Measurements from ENCODE around the gene FXYD3. TPM values are rescaled to one million over a fixed set of nuclear protein-coding genes. Genes with fewer than 3 reads are reported as not detected.
A peak's percentile ranks its signal among the peaks of the same experiment; 100 is the strongest.

FXYD3 gene
- total and polyA plus RNA-seq, 2 of the 13 experiments (the other 11 are each of a cell fraction or from before 2014, with no cell fraction given): 4.9 TPM; not detected in 1

GRCh38 chr19:35114353-35115176 is 1.1 kb upstream of the FXYD3 start (continued):
- TF ChIP-seq, protein P1, sequence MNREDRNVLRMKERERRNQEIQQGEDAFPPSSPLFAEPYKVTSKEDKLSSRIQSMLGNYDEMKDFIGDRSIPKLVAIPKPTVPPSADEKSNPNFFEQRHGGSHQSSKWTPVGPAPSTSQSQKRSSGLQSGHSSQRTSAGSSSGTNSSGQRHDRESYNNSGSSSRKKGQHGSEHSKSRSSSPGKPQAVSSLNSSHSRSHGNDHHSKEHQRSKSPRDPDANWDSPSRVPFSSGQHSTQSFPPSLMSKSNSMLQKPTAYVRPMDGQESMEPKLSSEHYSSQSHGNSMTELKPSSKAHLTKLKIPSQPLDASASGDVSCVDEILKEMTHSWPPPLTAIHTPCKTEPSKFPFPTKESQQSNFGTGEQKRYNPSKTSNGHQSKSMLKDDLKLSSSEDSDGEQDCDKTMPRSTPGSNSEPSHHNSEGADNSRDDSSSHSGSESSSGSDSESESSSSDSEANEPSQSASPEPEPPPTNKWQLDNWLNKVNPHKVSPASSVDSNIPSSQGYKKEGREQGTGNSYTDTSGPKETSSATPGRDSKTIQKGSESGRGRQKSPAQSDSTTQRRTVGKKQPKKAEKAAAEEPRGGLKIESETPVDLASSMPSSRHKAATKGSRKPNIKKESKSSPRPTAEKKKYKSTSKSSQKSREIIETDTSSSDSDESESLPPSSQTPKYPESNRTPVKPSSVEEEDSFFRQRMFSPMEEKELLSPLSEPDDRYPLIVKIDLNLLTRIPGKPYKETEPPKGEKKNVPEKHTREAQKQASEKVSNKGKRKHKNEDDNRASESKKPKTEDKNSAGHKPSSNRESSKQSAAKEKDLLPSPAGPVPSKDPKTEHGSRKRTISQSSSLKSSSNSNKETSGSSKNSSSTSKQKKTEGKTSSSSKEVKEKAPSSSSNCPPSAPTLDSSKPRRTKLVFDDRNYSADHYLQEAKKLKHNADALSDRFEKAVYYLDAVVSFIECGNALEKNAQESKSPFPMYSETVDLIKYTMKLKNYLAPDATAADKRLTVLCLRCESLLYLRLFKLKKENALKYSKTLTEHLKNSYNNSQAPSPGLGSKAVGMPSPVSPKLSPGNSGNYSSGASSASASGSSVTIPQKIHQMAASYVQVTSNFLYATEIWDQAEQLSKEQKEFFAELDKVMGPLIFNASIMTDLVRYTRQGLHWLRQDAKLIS (CRISPR knock-in tag; IDR thresholded peaks at IDR 0.05): no peak
- TF ChIP-seq KIAA2018 (CRISPR knock-in tag; IDR thresholded peaks at IDR 0.05; ENCODE audit: borderline replicate concordance) (no peak), SMC3 (IDR thresholded peaks at IDR 0.05; ENCODE audit: low read length) (peak; percentile 63), ZMYM3 (CRISPR knock-in tag; IDR thresholded peaks at IDR 0.05) (peak; percentile 25; the same call in 1 of the 2 replicates), ZNF225 (CRISPR knock-in tag; IDR thresholded peaks at IDR 0.05) (no peak), TBP (CRISPR knock-in tag; IDR thresholded peaks at IDR 0.05) (no peak), ZNF205 (CRISPR knock-in tag; IDR thresholded peaks at IDR 0.05) (no peak), SYNCRIP (IDR thresholded peaks at IDR 0.05; ENCODE audit: insufficient read depth, low read depth, low read length) (no peak), ZC3H13 (CRISPR knock-in tag; IDR thresholded peaks at IDR 0.05) (no peak), ZBTB21 (CRISPR knock-in tag; IDR thresholded peaks at IDR 0.05) (no peak), IRF2 (CRISPR knock-in tag; IDR thresholded peaks at IDR 0.05) (no peak), SATB2 (CRISPR knock-in tag; IDR thresholded peaks at IDR 0.05) (no peak), FOXJ3 (CRISPR knock-in tag; IDR thresholded peaks at IDR 0.05; ENCODE audit: borderline replicate concordance) (no peak), ZNF33A (CRISPR knock-in tag; IDR thresholded peaks at IDR 0.05; ENCODE audit: borderline replicate concordance) (no peak), ZNF570 (CRISPR knock-in tag; IDR thresholded peaks at IDR 0.05; ENCODE audit: borderline replicate concordance) (no peak), ZNF143 (CRISPR knock-in tag; IDR thresholded peaks at IDR 0.05) (no peak)
